GM12878 (cell line): Measurements from ENCODE around the gene CRTC1.

Experiments used
- IRF4 ChIP-seq: IDR thresholded peaks from 2 replicates; pipeline ENCODE4 v1.6.1; 2011; ENCODE audit warnings: low read depth, low read length
- RCOR1 ChIP-seq: conservative IDR thresholded peaks from 2 replicates; pipeline ENCODE4 v1.6.1; 2012; ENCODE audit warnings: low read depth, low read length, improper control_type of control experiment
- RELA ChIP-seq: fragments of 450-650 bp; IDR thresholded peaks from 2 replicates; pipeline ENCODE4 v1.8.0; 2014; ENCODE audit warnings: borderline replicate concordance; ENCODE audit not compliant: partially characterized antibody
- TF ChIP-seq, protein P1 (sequence below), 3 experiments: IDR thresholded peaks in 2 of 3; conservative IDR thresholded peaks in 1 of 3; 2 replicates each; pipeline ENCODE4 v1.5.1; 2011; ENCODE audit warnings: low read depth in 3 of 3, low read length in 3 of 3, mild to moderate bottlenecking in 3 of 3, control low read depth in 2 of 3, moderate library complexity in 2 of 3, inconsistent platforms in 1 of 3, mixed read lengths in 1 of 3; ENCODE audit not compliant: control insufficient read depth in 2 of 3, insufficient read depth in 1 of 3; ENCODE audit errors: extremely low read depth in 1 of 3
- TF ChIP-seq, protein P2 (sequence below): IDR thresholded peaks from 2 replicates; pipeline ENCODE4 v1.6.1; 2011; ENCODE audit warnings: low read depth, low read length, improper control_type of control experiment, borderline replicate concordance

DNA sequence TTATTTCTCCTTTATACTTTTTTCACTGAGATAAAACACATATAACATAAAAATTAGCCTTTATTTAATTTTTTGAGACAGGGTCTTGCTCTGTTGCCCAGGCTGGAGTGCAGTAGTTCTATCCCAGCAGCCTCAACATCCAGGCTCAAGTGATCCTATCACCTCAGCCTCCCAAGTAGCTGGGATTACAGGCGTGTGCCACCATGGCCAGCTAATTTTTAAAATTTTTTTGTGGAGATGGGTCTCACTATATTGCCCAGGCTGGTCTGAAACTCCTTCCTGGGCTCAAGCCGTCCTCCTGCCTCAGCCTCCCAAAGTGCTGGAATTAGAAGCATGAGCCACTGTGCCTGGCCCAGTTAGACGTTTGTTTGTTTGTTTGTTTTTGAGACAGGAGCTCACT, 28.4 kb downstream of the CRTC1 start:
- TF ChIP-seq, protein P1, sequence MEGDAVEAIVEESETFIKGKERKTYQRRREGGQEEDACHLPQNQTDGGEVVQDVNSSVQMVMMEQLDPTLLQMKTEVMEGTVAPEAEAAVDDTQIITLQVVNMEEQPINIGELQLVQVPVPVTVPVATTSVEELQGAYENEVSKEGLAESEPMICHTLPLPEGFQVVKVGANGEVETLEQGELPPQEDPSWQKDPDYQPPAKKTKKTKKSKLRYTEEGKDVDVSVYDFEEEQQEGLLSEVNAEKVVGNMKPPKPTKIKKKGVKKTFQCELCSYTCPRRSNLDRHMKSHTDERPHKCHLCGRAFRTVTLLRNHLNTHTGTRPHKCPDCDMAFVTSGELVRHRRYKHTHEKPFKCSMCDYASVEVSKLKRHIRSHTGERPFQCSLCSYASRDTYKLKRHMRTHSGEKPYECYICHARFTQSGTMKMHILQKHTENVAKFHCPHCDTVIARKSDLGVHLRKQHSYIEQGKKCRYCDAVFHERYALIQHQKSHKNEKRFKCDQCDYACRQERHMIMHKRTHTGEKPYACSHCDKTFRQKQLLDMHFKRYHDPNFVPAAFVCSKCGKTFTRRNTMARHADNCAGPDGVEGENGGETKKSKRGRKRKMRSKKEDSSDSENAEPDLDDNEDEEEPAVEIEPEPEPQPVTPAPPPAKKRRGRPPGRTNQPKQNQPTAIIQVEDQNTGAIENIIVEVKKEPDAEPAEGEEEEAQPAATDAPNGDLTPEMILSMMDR (IDR thresholded peaks at IDR 0.05 in 2 of 3, conservative IDR thresholded peaks at IDR 0.05 in 1 of 3; ENCODE audit: control insufficient read depth in 2 of 3, extremely low read depth in 1 of 3, insufficient read depth in 1 of 3, low read depth in 3 of 3, low read length in 3 of 3): no peak
- TF ChIP-seq RCOR1: no peak
- TF ChIP-seq RELA: no peak
- TF ChIP-seq IRF4: no peak
- TF ChIP-seq, protein P2, sequence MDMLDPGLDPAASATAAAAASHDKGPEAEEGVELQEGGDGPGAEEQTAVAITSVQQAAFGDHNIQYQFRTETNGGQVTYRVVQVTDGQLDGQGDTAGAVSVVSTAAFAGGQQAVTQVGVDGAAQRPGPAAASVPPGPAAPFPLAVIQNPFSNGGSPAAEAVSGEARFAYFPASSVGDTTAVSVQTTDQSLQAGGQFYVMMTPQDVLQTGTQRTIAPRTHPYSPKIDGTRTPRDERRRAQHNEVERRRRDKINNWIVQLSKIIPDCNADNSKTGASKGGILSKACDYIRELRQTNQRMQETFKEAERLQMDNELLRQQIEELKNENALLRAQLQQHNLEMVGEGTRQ: no peak
